ENCODE measurements around the gene JPH3. TPM values are rescaled to one million over a fixed set of nuclear protein-coding genes. Genes with fewer than 3 reads are reported as not detected.

JPH3 gene
- total RNA-seq, 1 donor from 2014 or later, result 0.08 TPM

GRCh38 chr16:87592018-87592712, 10.1 kb upstream of the JPH3 start:
- DNase-seq (peak; percentile 24), ATAC-seq (ENCODE audit: poor library complexity) (no peak)
- intact Hi-C loops (cut with DNase I), result no loop called here

DNA sequence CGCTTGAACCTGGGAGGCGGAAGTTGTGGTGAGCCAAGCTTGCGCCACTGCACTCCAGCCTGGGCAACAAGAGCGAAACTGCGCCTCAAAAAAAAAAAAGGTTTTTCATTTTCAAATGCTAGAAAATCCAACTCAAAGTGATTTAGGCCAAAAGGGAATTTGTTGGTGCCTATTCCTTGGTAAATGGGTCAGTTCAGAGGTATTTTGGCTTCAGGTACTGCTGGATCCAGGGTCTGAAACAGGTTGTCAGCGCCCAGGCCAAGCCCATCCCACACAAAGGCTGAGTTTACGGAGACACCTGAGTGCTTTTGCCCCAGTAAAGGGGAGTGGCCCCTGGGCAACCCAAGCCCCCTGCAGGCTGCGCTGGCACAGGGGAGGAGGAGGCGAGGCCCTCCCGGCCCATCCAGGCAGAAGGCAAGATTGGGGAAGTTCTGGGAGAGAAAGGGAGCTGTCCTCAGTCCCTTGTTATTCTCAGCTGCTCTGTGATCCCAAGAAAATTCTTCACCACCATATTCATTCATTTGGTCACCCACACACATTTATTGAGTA, 8.5 kb upstream of the JPH3 start:
- ATAC-seq (ENCODE audit: poor library complexity) (no peak), DNase-seq (peak; percentile 10)
- intact Hi-C loops (cut with DNase I), result no loop called here

DNA sequence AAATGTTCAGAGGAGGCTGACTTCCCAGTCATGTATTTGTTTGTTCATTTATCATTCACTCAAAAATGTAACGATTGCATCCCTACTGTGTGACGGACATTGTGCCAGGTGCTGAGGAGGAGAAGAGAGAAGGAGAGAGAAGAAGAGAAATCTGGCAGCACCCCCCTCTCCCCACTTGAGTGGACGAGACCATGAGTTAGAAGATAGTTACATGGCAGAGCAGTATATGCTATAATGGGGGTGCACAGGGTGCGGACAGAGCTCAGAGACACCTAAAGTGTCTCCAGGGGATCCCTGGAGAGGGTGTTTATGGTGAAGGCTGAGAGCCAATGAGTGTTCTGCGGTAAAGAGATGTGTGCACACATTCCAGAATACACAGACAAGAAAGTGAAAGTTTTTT, 6.6 kb upstream of the JPH3 start:
- DNase-seq, result no peak
- intact Hi-C loops (cut with DNase I), result no loop called here
- no peak for ATAC-seq (ENCODE audit: poor library complexity)

- DNase-seq (no peak), ATAC-seq (ENCODE audit: poor library complexity) (no peak)
- intact Hi-C loops (cut with DNase I), result no loop called here
Observed at GRCh38 chr16:87597324-87597830, 4.9 kb upstream of the JPH3 start.

DNA sequence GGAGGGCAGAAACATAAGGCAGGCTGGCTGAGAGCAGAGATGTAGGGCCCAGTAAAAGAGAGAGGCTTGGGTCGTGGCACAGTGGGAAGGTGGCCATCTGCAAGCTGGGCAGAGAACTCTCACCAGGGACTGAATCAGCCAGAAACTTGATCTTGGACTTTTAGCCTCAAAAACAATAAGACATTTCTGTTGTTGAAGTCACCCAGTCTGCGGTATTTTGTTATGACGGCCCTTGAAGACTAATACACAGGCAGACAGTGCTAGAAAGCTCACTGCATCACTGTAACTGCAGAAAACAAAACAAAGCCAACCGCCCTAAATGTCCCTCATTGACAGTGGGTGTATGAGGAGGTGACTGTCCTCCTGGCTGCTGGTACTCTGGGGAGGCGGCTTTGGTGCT, 3.9 kb upstream of the JPH3 start:
- DNase-seq (no peak), ATAC-seq (ENCODE audit: poor library complexity) (no peak)
- intact Hi-C loops (cut with DNase I), result no loop called here

DNA sequence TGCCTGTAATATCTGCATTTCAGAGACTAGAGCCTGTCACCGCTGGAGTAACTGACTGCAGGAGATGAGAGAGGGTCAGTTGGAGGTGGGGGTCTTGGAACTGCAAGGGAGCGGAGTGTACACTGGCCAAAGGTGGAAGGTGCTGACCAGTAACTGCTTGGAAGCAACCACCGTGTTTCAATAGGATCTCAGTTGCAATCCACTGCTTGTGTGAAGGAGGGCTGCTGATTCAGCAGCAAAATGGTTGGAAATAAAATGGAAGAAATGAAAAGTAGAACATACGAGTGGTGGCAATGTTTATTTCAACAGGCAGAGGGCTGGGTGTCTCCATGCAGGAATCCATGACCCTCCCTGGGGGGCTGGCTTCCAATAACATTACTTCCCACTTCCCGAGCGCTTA, 2.1 kb upstream of the JPH3 start:
- ATAC-seq (ENCODE audit: poor library complexity) (no peak), DNase-seq (no peak)
- intact Hi-C loops (cut with DNase I), result no loop called here

DNA sequence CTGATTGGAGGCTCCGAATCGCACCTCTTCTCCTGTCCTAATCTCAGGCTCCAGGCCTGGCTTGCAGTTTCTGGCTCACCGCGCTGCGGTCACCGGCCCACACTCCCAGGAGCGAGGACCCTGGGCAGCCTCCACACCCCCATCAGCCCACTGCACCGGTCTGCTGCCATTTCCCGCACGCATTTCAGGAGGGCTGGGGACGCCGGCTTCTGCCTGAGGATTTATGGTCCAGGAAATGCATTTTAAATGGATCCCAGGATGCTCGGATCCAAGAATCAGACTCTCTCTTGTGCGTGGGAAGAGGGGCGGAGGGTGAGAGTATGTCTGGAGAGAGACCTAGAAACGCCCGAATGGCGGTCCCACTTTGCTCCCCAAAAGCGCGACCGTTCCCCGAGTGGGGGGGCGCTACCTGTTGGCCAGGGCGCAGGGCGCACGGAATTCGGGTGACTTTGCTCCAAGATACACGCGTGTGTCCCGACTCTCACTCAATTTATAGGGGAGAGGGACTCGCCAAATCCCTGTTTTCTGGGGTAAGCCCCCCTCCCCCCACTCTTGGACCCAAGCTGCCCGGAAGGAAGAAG, 817 bp upstream of the JPH3 start:
- ATAC-seq (ENCODE audit: poor library complexity), result no peak
- intact Hi-C loops (cut with DNase I), result no loop called here
- no peak for DNase-seq

- ATAC-seq (ENCODE audit: poor library complexity) (no peak), DNase-seq (no peak)
- intact Hi-C loops (cut with DNase I), result no loop called here
Observed at GRCh38 chr16:87602821-87603683, 744 bp downstream of the JPH3 start.

DNA sequence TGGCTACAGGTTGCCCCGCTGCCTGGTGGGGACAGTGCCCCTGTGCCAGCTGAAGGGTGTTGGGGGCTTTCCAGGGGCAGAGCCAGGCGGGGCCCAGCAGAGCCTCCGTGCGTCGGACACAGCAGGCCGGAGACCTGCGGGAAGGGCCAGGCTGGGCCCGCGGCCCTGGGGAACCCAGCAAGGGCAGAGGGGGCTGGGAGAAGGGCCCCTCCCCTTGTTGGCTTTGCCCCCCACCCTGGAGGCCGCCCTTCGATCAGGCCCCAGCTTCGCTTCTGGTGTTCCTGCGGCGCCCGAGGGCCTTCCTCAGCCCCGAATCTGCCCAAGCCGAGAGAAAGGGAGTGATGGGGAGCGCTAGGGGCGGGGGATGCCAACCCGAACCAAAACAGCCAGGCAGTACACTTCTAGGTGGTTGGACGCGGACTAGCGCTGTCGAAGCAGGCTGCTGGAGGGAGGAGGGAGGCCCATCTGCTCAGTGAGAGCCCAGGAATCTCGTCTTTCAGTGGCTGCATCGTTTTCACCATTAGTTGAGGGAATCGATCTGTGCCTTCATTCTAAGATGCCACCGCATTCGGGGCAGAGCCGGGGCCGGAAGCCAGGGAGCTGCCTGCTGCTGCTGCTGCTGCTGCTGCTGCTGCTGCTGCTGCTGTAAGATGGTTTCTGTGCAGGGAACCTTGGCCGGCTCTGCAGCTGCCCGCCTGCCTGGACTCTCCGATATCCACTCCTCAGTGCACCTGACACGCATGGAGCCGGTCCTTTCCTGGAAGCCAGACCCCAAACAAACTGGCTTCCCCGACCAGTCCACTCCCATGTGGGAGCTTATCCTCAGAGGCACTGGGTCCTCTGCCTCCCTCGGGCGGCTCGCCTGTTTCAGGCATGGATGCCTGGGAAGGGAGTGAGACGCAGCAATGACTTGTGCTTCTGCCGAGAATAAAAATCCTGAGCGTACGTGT, 1.7 kb downstream of the JPH3 start:
- DNase-seq, result no peak
- intact Hi-C loops (cut with DNase I), result no loop called here
- no peak for ATAC-seq (ENCODE audit: poor library complexity)

DNA sequence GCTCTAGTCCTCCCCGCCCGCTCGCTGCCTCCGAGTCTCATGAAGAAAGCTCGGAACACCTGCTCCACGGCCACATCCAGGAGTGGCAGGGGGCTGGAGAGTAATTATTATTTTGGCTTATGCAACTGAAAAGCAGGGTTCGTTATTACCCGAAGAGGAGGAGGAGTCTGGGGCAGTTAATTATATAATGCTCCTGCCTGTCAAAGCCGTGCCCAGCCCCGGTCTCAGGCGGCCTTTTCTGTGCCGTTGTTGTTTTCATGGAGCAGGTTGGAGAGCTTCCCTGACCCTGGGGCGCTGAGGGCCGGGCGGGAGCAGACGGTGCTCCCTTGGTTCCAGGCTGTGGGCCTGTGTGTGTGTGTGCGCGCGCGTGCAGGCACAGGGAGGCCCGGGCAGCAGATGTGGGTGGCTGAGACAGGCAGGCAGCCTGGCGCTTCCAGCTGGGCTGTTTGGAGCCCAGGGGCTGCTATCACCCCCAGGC, 2.4 kb downstream of the JPH3 start:
- intact Hi-C loops (cut with DNase I), result no loop called here
- DNase-seq (no peak), ATAC-seq (ENCODE audit: poor library complexity) (no peak)

DNA sequence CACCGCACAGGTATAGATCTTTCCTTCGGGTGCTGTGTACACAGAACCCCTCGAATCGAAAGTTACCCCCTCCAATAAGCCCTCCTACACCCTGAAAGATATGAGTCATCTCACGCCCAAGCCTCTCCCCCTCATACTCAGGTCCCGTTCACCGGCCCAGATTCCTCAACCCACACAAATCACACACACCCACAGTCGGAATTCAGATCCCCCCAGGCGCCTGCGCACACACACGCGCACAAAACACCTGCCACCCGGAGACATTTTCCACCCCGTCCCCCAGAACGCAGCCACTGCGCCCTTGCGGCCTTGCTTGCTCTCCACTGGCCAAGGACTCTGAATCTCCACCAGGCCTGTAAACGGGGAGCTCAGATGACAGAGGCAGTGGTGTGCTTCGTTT, 4.9 kb downstream of the JPH3 start:
- no peak for ATAC-seq (ENCODE audit: poor library complexity)

GRCh38 chr16:87607871-87608270, 5.6 kb downstream of the JPH3 start:
- DNase-seq, result peak; percentile 25
- ATAC-seq (ENCODE audit: poor library complexity), result no peak

More for the DNA sequence above, 4.9 kb downstream of the JPH3 start:
- peak; percentile 9 for DNase-seq
- intact Hi-C loops (cut with DNase I), result no loop called here

GRCh38 chr16:87608400-87608985, 6.2 kb downstream of the JPH3 start:
- peak; percentile 73 for ATAC-seq (ENCODE audit: poor library complexity)

More at GRCh38 chr16:87607871-87608270, 5.6 kb downstream of the JPH3 start:
- intact Hi-C loops (cut with DNase I), result no loop called here

GRCh38 chr16:87610026-87610425, 7.7 kb downstream of the JPH3 start:
- intact Hi-C loops (cut with DNase I), result no loop called here
- DNase-seq (no peak), ATAC-seq (ENCODE audit: poor library complexity) (no peak)

More at GRCh38 chr16:87608400-87608985, 6.2 kb downstream of the JPH3 start:
- intact Hi-C loops (cut with DNase I), result no loop called here
- peak; percentile 83 for DNase-seq

- intact Hi-C loops (cut with DNase I), result no loop called here
- ATAC-seq (ENCODE audit: poor library complexity), result no peak
- DNase-seq, result no peak
Observed at GRCh38 chr16:87611456-87611855, 9.1 kb downstream of the JPH3 start.

DNA sequence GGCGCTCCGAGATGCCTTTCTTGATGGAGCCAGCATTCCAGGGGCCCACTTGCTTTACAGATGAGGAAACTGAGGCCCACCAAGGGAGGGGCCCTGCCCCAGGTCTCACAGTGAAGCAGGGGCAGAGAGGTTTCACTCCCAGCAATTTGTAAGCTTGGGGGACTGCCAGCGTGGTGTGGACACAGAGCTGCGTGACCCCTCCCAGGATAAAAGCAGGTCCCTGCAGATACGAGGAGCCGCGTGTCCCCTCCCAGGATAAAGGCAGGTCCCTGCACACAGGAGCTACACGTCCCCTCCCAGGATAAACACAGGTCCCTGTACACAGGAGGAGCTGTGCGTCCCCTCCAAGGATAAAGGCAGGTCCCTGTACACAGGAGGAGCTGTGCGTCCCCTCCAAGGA, 11.7 kb downstream of the JPH3 start:
- intact Hi-C loops (cut with DNase I), result no loop called here
- peak; percentile 13 for DNase-seq
- ATAC-seq (ENCODE audit: poor library complexity), result no peak

DNA sequence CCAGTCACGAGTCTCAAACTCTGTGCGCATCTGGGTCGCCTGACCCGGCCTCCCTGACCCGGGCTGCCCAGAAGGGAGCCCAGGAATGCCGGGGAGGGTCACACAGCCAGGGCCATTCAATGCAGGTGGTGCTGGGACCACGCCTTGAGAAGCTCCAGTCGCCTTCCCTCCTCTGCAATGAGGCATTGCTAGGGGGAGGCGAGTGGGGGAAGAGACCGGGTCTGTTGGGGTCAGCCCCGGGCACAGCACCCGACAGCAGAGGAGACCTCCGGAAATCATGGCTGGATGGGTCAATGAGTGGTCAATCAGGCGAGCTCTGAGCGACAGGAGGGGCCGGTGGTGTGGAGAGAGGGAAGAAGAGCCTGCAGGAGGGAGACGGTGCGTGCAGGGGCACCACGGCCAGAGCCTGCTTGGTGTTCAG, 13.3 kb downstream of the JPH3 start:
- ATAC-seq (ENCODE audit: poor library complexity), result no peak
- intact Hi-C loops (cut with DNase I), result no loop called here
- peak; percentile 20 for DNase-seq

DNA sequence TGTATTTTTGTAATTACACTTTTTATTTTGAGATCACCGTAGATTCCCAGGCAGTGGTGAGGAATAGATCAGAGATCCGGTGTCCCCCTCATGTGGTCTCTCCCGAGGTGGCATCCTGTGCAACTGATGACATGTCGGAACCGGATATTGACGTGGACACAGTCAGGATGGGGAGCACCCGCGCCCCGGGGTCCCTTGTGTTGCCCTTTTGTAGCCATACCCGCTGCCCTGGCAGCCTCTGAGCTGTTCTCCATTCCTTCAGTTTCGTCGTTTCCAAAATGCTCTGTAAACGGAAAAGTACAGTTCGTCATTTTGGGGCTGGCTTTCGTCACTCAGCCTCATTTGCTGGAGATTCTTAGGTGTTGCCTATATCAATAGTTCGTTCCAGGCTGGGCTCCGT, 14.2 kb downstream of the JPH3 start:
- no peak for ATAC-seq (ENCODE audit: poor library complexity)
- intact Hi-C loops (cut with DNase I), result no loop called here
- no peak for DNase-seq
